Right lobe of liver (tissue), 4 donors: ENCODE measurements around the gene OR2C3.

Experiments
- POLR2A ChIP-seq: fragments of 450-650 bp; IDR thresholded peaks from one replicate; pipeline ENCODE4 v1.6.1; 2017; ENCODE audit warnings: antibody characterized with exemption, mild to moderate bottlenecking
- TF ChIP-seq, protein P1 (sequence below), 4 donors: fragments of 200-600 bp in 3 of 4; fragments of 450-650 bp in 1 of 4; IDR thresholded peaks; one replicate each; pipeline versions ENCODE4 v1.5.1 to v1.8.0; 2016 to 2022; ENCODE audit warnings: antibody characterized with exemption in 4 of 4, mild to moderate bottlenecking in 2 of 4
- donor health status: DM: no; HTN: no; CAD: no.
- donor health status: DM: no; HTN: no; CAD: no.
- donor health status: DM: no; HTN: yes; CAD: no.

DNA sequence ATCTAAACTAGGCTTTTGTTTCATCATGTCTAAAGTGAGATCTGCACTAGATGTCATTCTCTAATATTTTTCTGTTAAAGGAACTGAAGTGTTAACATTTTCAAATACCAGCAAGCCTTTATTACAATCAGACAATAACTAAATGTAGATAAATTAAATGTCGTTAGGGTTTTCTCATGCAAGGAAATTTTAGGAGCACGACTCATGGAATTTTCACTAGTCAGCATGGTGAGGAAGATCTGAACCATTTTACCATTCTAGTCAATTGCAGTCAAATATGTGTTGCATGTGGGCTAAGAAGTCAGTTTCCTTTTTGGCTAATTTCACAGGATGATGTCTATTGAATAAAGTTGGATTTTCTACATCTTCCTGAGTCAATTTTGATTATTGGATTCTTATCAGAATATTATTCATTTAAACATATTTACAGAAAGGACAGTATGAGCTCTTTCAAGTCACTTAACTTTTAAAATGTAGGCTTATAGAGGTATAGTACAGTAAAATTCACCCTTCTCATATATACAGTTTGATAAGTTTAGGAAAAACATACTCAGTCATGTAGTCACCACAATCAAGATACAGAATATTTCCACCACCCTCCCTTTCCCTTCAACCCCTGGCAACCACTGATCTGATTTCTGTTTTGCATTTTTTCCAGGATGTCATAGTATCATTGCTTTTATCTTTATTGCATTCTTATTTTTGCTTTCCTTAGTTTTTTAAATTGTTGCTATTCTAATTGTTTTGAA is 21.9 kb upstream of the OR2C3 start:
- TF ChIP-seq, protein P1, sequence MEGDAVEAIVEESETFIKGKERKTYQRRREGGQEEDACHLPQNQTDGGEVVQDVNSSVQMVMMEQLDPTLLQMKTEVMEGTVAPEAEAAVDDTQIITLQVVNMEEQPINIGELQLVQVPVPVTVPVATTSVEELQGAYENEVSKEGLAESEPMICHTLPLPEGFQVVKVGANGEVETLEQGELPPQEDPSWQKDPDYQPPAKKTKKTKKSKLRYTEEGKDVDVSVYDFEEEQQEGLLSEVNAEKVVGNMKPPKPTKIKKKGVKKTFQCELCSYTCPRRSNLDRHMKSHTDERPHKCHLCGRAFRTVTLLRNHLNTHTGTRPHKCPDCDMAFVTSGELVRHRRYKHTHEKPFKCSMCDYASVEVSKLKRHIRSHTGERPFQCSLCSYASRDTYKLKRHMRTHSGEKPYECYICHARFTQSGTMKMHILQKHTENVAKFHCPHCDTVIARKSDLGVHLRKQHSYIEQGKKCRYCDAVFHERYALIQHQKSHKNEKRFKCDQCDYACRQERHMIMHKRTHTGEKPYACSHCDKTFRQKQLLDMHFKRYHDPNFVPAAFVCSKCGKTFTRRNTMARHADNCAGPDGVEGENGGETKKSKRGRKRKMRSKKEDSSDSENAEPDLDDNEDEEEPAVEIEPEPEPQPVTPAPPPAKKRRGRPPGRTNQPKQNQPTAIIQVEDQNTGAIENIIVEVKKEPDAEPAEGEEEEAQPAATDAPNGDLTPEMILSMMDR (IDR thresholded peaks at IDR 0.05): no peak
- TF ChIP-seq POLR2A: no peak
